HepG2 (cell line): ENCODE data around the gene GDPD5. TPM values are rescaled to one million over a fixed set of nuclear protein-coding genes. Genes with fewer than 3 reads are reported as not detected.

Experiments used
- ATF2 ChIP-seq: sonication (generic); formaldehyde crosslinking; IDR thresholded peaks from 2 replicates; pipeline ENCODE4 v1.4.0; 2020; ENCODE audit warnings: missing genetic modification reagents
- CBFB ChIP-seq: sonication (generic); formaldehyde crosslinking; IDR thresholded peaks from 2 replicates; pipeline ENCODE4 v1.4.0; 2020; ENCODE audit warnings: missing genetic modification reagents
- CREM ChIP-seq, 2 experiments: sonication (generic) in 1 of 2; formaldehyde crosslinking in 1 of 2; IDR thresholded peaks; 2 replicates each; pipeline versions ENCODE4 v1.4.0 to v1.6.1; 2016 to 2020; ENCODE audit warnings: antibody characterized with exemption in 1 of 2, mild to moderate bottlenecking in 1 of 2, missing genetic modification reagents in 1 of 2
- DPF2 ChIP-seq: sonication (generic); formaldehyde crosslinking; IDR thresholded peaks from 2 replicates; pipeline ENCODE4 v1.4.0; 2020; ENCODE audit warnings: mild to moderate bottlenecking, low read depth, missing genetic modification reagents, borderline replicate concordance
- FIP1L1 ChIP-seq: fragments of 200-400 bp; formaldehyde crosslinking; IDR thresholded peaks from 2 replicates; pipeline ENCODE4 v1.6.1; 2018; ENCODE audit warnings: low read depth, mild to moderate bottlenecking, low read length, moderate library complexity, borderline replicate concordance; ENCODE audit not compliant: insufficient read depth
- GATA4 ChIP-seq: sonication (generic); IDR thresholded peaks from 2 replicates; pipeline ENCODE4 v1.6.1; 2016; ENCODE audit warnings: antibody characterized with exemption, low read depth, borderline replicate concordance
- HIC2 ChIP-seq: sonication (generic); formaldehyde crosslinking; IDR thresholded peaks from 2 replicates; pipeline ENCODE4 v1.9.0; 2022; ENCODE audit warnings: low read depth, missing genetic modification reagents
- HMGA1 ChIP-seq: sonication (generic); formaldehyde crosslinking; conservative IDR thresholded peaks from 2 replicates; pipeline ENCODE4 v1.4.0; 2020; ENCODE audit warnings: missing genetic modification reagents
- ISX ChIP-seq: sonication (generic); formaldehyde crosslinking; conservative IDR thresholded peaks from 2 replicates; pipeline ENCODE4 v1.5.0; 2020; ENCODE audit warnings: missing genetic modification reagents
- MLX ChIP-seq: IDR thresholded peaks from 2 replicates; pipeline ENCODE4 v1.6.1; 2016
- NFYB ChIP-seq: sonication (generic); formaldehyde crosslinking; IDR thresholded peaks from 2 replicates; pipeline ENCODE4 v1.4.0; 2020; ENCODE audit warnings: missing genetic modification reagents
- PAF1 ChIP-seq: IDR thresholded peaks from 2 replicates; pipeline ENCODE4 v1.6.1; 2016; ENCODE audit warnings: missing genetic modification reagents, missing compliant biosample characterization
- RAD51 ChIP-seq: fragments of 450-650 bp; IDR thresholded peaks from 2 replicates; pipeline ENCODE4 v1.6.1; 2016; ENCODE audit warnings: borderline replicate concordance
- SAP130 ChIP-seq: IDR thresholded peaks from 2 replicates; pipeline ENCODE4 v1.6.1; 2016; ENCODE audit warnings: low read depth
- SIN3A ChIP-seq: IDR thresholded peaks from 2 replicates; pipeline ENCODE4 v1.6.1; 2011; ENCODE audit warnings: low read depth, mild to moderate bottlenecking, control low read depth, low read length, borderline replicate concordance
- SP140L ChIP-seq: sonication (generic); formaldehyde crosslinking; IDR thresholded peaks from 2 replicates; pipeline ENCODE4 v1.4.0; 2020; ENCODE audit warnings: missing genetic modification reagents, borderline replicate concordance
- TEAD3 ChIP-seq: optimal IDR thresholded peaks from 2 replicates; pipeline ENCODE3; 2016; ENCODE audit warnings: borderline replicate concordance
- TGIF2 ChIP-seq: IDR thresholded peaks from 2 replicates; pipeline ENCODE4 v1.6.1; 2016; ENCODE audit warnings: control low read depth, missing compliant biosample characterization
- THAP8 ChIP-seq: sonication (generic); formaldehyde crosslinking; IDR thresholded peaks from 2 replicates; pipeline ENCODE4 v1.5.1; 2020; ENCODE audit warnings: missing genetic modification reagents, mild to moderate bottlenecking, borderline replicate concordance
- YEATS2 ChIP-seq: sonication (generic); formaldehyde crosslinking; IDR thresholded peaks from 2 replicates; pipeline ENCODE4 v1.4.0; 2020; ENCODE audit warnings: missing genetic modification reagents, borderline replicate concordance
- ZKSCAN1 ChIP-seq: fragments of 150-350 bp; IDR thresholded peaks from 2 replicates; pipeline ENCODE4 v1.6.1; 2014; ENCODE audit warnings: low read length
- ZNF101 ChIP-seq: sonication (generic); formaldehyde crosslinking; IDR thresholded peaks from 2 replicates; pipeline ENCODE4 v1.4.0; 2020; ENCODE audit warnings: mild to moderate bottlenecking, low read depth, missing genetic modification reagents, borderline replicate concordance
- ZNF296 ChIP-seq: sonication (generic); formaldehyde crosslinking; conservative IDR thresholded peaks from 2 replicates; pipeline ENCODE4 v1.5.0; 2020; ENCODE audit warnings: mild to moderate bottlenecking, missing genetic modification reagents
- ZNF33A ChIP-seq: sonication (generic); formaldehyde crosslinking; IDR thresholded peaks from 2 replicates; pipeline ENCODE4 v1.5.1; 2020; ENCODE audit warnings: missing genetic modification reagents, mild to moderate bottlenecking, moderate library complexity, borderline replicate concordance
- ZNF556 ChIP-seq: sonication (generic); formaldehyde crosslinking; IDR thresholded peaks from 2 replicates; pipeline ENCODE4 v1.4.0; 2020; ENCODE audit warnings: mild to moderate bottlenecking, missing genetic modification reagents, borderline replicate concordance
- ZNF558 ChIP-seq: sonication (generic); formaldehyde crosslinking; IDR thresholded peaks from 2 replicates; pipeline ENCODE4 v1.9.0; 2022; ENCODE audit warnings: mild to moderate bottlenecking, missing genetic modification reagents, borderline replicate concordance
- ZNF768 ChIP-seq: sonication (generic); formaldehyde crosslinking; IDR thresholded peaks from 2 replicates; pipeline ENCODE4 v1.4.0; 2020; ENCODE audit warnings: missing genetic modification reagents
- polyA plus RNA-seq, 8 experiments: library from polyadenylated mRNA; depleted of rRNA in 3 of 8; stranded (reverse) in 7 of 8; unstranded in 1 of 8; fragments of >200 nt; fragmentation: Illumina TruSeq in 4 of 8; extraction: Trizol in 4 of 8; gene quantifications; 2 replicates each; pipeline versions ENCODE4 v1.2.1 to v1.2.3, GENCODE V29; 2011 to 2016; ENCODE audit warnings: low read depth in 4 of 8, missing spikeins in 1 of 8, mixed read lengths in 1 of 8; ENCODE audit not compliant: insufficient read depth in 1 of 8
- total RNA-seq, 5 experiments: library from RNA; depleted of rRNA; stranded (reverse); fragments of >200 nt; fragmentation: Illumina TruSeq; extraction: Trizol; gene quantifications; 2 replicates each; pipeline ENCODE4 v1.2.3, GENCODE V29; 2016; ENCODE audit warnings: low read depth in 1 of 5

The GDPD5 gene
- total and polyA plus RNA-seq, 2 of the 13 experiments (the other 11 are each of a cell fraction or from before 2014, with no cell fraction given): 55.0 to 67.5 TPM

DNA sequence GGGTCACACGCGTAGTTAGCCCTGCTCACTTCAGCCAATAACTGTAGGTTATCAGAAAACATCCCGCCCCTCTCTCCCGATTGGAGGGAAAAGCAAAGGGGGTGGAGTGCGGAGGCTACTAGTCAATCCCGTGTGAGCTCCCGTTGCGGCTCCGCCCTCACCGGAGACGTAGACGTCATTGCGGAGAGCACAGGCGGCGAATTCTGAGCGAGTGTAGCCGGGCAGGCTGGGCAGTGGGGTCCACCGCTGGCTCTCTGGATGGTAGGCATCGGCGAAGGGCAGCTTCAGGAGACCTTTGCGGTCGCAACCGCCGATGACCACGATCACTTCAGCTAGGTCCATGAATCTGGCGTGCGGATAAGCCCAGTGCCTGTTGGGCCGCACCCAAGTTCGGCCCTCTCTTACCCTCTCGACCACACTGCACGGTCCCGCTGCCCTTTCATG is 97.4 kb downstream of the GDPD5 start (continued):
- TF ChIP-seq SP140L (CRISPR knock-in tag) (no peak), DPF2 (CRISPR knock-in tag) (no peak), HMGA1 (no peak), PAF1 (no peak), ZNF558 (CRISPR knock-in tag) (no peak), RAD51 (no peak), GATA4 (no peak), ZNF768 (CRISPR knock-in tag) (peak; percentile 31; the same call in 1 of the 2 replicates), TGIF2 (no peak), HIC2 (CRISPR knock-in tag) (no peak), ZNF556 (CRISPR knock-in tag) (no peak), ATF2 (CRISPR knock-in tag) (peak; percentile 53; the same call in 1 of the 2 replicates), ZKSCAN1 (no peak), ISX (CRISPR knock-in tag) (no peak), CREM (IDR thresholded peaks at IDR 0.05) (peak; percentile 15; the same call in 1 of the 2 replicates), CREM (CRISPR knock-in tag; IDR thresholded peaks at IDR 0.05) (no peak), SIN3A (peak; percentile 30; the same call in 1 of the 2 replicates), THAP8 (CRISPR knock-in tag) (no peak), SAP130 (peak; percentile 70), NFYB (CRISPR knock-in tag) (peak; percentile 81), MLX (no peak), ZNF33A (no peak), ZNF296 (CRISPR knock-in tag) (no peak), YEATS2 (CRISPR knock-in tag) (no peak), ZNF101 (no peak), CBFB (CRISPR knock-in tag) (no peak), TEAD3 (peak; percentile 6), FIP1L1 (no peak)
